Activated naive CD8-positive, alpha-beta T cell treated with anti-CD3 and anti-CD28 coated beads, Interleukin-2, amount 10 ng/mL, durations not matched to agents 7 days and 5 days (primary cell): ENCODE results near the gene PAQR9. TPM values are rescaled to one million over a fixed set of nuclear protein-coding genes. Genes with fewer than 3 reads are reported as not detected.
A peak's percentile ranks its signal among the peaks of the same experiment; 100 is the strongest.

ENCODE experiments used
- ATAC-seq: fragments of 150-1000 bp; cut with Tn5 transposase; one replicate; pipeline ENCODE4 v1.10.0; 2021; ENCODE audit warnings: low read depth, moderate library complexity
- POLR2A ChIA-PET: fragments of 350-600 bp; sonication (Branson Sonifier 250); formaldehyde crosslinking; loops from one replicate; lab custom pipeline; 2021; ENCODE audit warnings: antibody characterized with exemption; lab: Charles Lee
- DNase-seq: peaks from one replicate; pipeline ENCODE4 v3.0.0; 2021
- H3K27ac Mint-ChIP-seq: one replicate; pipeline ENCODE4 v1.8.0; 2022; ENCODE audit warnings: mild to moderate bottlenecking, mixed read lengths
- H3K27me3 Mint-ChIP-seq: one replicate; pipeline ENCODE4 v1.8.0; 2022; ENCODE audit warnings: mild to moderate bottlenecking, moderate library complexity, mixed read lengths
- H3K36me3 Mint-ChIP-seq: one replicate; pipeline ENCODE4 v1.8.0; 2021; ENCODE audit warnings: mild to moderate bottlenecking, mixed read lengths
- H3K4me1 Mint-ChIP-seq: one replicate; pipeline ENCODE4 v1.8.0; 2021; ENCODE audit warnings: mixed read lengths
- H3K4me3 Mint-ChIP-seq: one replicate; pipeline ENCODE4 v1.8.0; 2022; ENCODE audit warnings: mild to moderate bottlenecking, moderate library complexity, mixed read lengths
- H3K9me3 Mint-ChIP-seq: one replicate; pipeline ENCODE4 v1.8.0; 2021; ENCODE audit warnings: mixed read lengths
- total RNA-seq, 2 experiments: library from RNA; stranded (reverse); gene quantifications; one replicate each; pipeline ENCODE4 v1.2.3, GENCODE V29; 2021

Gene PAQR9
- not detected for total RNA-seq

DNA sequence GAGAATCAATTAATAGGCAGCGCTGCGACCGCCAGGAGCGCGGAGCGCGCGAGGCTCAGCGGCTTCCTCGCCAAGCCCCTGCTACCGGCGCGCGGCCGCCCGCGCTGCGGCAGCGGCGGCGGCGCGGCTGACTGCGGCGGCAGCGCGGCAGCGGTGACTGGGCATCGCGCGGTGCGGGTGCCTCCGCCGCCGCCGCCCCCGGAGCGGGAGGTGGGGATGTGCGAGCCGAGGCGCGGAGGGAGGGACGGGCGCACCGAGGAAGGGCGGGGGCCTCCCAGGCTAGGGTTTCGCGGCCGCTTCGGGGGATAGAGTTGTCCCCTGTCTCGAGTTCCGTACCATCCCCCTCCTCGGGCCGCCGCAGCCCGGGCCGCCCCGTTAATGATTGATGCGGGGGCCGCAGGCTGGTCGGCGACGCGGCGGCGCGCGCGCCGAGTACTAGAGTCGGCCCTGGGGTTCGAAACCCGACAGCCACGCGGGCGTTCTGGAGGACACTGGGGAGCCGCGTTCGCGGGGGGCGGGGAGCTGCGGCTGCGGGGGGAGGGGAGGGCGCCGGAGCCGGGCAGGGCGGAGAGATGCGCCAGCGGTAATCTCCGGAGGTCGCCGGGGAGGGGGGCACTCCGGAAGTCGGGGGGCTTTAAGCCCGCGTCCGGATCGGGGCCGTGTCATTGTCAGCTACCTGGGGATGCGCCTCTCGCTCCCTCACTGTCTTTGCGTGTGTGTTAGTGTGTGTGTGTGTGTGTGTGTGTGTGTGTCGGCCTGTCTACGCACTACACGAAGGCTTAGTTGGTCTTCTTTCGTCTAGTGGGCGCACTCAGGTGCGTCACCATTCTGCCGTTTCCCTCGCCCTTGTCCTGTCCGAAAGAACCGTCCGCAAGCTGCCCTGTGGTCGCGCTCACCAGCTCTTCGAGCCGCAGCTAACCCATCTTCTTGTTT is at the start of gene PAQR9:
TSS of gene PAQR9 (minus strand) at position 159 of the 933 bp plus-strand sequence. CDS start 338 bp downstream, outside the sequence.
- Mint-ChIP-seq H3K27ac (no peak within 1 kb of the TSS), H3K36me3 (peaks cover 2% of the 10 kb centered on the region), H3K27me3 (peaks cover 73% of the 10 kb centered on the region), H3K4me3 (peak within 1 kb of the TSS; percentile 77), H3K9me3 (no peaks in the 10 kb centered on the region), H3K4me1 (peaks cover 5% of the 10 kb centered on the region)
- ATAC-seq (peak; percentile 53), DNase-seq (peak; percentile 49)
- POLR2A ChIA-PET: no interaction called here

DNA sequence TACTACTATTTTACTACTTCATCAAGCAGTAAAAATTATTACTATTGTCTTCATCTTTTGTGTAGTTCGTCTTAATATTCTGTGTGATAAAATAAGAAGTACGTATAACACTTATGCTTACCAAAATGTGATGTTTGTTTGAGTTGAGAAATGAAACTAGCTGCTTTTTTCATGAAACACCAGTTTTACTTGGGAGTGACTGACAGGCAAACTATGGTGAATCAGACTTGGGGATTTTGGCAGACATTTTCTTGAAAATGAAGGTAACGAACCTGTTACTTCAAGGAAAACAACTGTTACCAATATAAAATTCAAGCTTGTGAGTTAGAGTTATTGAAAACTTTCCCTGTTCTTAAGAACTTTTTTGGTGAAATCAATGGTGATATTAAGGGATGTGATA is 48.2 kb upstream of the PAQR9 start:
- H3K27me3 Mint-ChIP-seq: no peaks in the 10 kb centered on the region
- no peak for DNase-seq
- no peaks in the 10 kb centered on the region for H3K9me3 Mint-ChIP-seq
- POLR2A ChIA-PET: interaction anchor here (3.6 kb wide), 1 partner anchor 10 kb away, joined by 17 read pairs; the partner anchor contains the start of gene U2SURP
- H3K4me3 Mint-ChIP-seq: no peak overlapping the region
- peaks cover 6% of the 10 kb centered on the region for H3K36me3 Mint-ChIP-seq
- ATAC-seq: no peak
- peaks cover 17% of the 10 kb centered on the region for H3K4me1 Mint-ChIP-seq
- no peak overlapping the region for H3K27ac Mint-ChIP-seq

DNA sequence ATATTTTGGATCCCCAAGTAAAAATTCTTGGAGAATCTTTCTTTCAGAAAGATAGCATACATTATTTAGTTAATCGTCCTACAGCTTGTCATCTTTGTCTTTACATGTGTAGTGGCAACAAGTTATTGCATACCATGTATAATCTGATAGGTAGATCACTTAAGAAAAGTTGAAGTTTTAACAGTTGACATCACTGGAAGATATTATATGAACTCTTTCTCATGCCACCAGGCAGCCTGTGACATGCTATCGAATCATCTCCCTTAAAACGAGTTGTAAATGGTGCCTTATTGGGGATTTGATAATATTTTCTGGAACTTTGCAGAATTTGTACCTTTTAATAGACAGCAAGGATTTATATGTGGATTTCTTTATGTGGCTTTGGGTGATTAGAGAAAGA is 46.5 kb upstream of the PAQR9 start:
- ATAC-seq (no peak), DNase-seq (no peak)
- Mint-ChIP-seq H3K9me3 (no peaks in the 10 kb centered on the region), H3K4me3 (no peak overlapping the region), H3K27me3 (no peaks in the 10 kb centered on the region), H3K4me1 (peaks cover 25% of the 10 kb centered on the region), H3K27ac (no peak overlapping the region), H3K36me3 (peaks cover 7% of the 10 kb centered on the region)
- POLR2A ChIA-PET: interaction anchor here (0.6 to 3.6 kb wide), 2 partner anchors 8 to 14 kb away, joined by 6 to 17 read pairs; partner anchors contain the start of gene U2SURP

- DNase-seq (no peak), ATAC-seq (no peak)
- no peaks in the 10 kb centered on the region for H3K9me3 Mint-ChIP-seq
- H3K27me3 Mint-ChIP-seq: no peaks in the 10 kb centered on the region
- POLR2A ChIA-PET: no interaction called here
- H3K27ac Mint-ChIP-seq: no peak overlapping the region
- H3K4me3 Mint-ChIP-seq: peak overlapping the region; percentile 1
- H3K4me1 Mint-ChIP-seq: peaks cover 29% of the 10 kb centered on the region
- H3K36me3 Mint-ChIP-seq: peaks cover 3% of the 10 kb centered on the region
Observed at GRCh38 chr3:143004823-143005222, 41.3 kb upstream of the PAQR9 start.

GRCh38 chr3:143002727-143003126 is 39.3 kb upstream of the PAQR9 start:
- H3K4me3 Mint-ChIP-seq: peak overlapping the region; percentile 91

DNA sequence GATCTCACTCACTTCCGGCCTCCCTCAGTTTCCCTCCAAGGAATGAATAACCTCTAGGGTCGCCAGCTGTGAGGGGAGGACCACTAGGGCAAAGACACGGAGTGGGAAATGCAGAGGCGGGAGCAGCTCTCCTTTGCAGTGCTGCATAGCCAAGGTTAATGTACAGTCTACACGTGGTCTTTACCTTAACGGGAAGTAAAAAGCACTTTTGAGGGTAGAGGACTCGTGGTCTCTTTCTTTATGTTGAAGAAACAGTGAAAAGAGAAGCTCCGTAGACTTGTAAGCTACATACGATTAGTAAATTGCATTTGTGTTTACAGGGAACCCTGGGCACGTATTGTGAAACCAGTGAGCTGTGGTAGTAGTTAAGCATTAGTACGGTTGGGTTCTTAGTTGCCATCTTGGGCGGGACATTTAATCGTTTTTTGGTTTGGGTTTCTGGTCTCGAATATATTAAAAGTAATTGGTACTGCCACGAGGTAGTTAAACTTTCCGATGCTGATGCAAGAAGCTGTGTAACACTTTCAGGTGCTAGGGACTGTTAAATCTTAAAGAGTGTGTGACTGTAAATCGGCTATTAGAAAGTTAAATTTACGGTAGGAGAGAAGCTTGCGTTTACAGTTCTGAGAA is 38.7 kb upstream of the PAQR9 start:
- POLR2A ChIA-PET: interaction anchor here (0.5 to 3.1 kb wide), 10 partner anchors 9 to 1264 kb away, joined by 3 to 24 read pairs (median 4); partner anchors contain the start of genes ATR, DIPK2A, RNF7 and TFDP2
- peaks cover 24% of the 10 kb centered on the region for H3K4me1 Mint-ChIP-seq
- peaks cover under 1% of the 10 kb centered on the region for H3K27me3 Mint-ChIP-seq
- H3K4me3 Mint-ChIP-seq: peak overlapping the region; percentile 91
- H3K36me3 Mint-ChIP-seq: peaks cover 3% of the 10 kb centered on the region
- no peaks in the 10 kb centered on the region for H3K9me3 Mint-ChIP-seq
- no peak for DNase-seq
- ATAC-seq: peak; percentile 40
- H3K27ac Mint-ChIP-seq: peak overlapping the region; percentile 99

More at GRCh38 chr3:143002727-143003126, 39.3 kb upstream of the PAQR9 start:
- POLR2A ChIA-PET: interaction anchor here (0.7 to 3.1 kb wide), 6 partner anchors 8 to 969 kb away, joined by 3 to 24 read pairs (median 10); partner anchors contain the start of genes ATR and DIPK2A
- H3K27me3 Mint-ChIP-seq: no peaks in the 10 kb centered on the region
- peak overlapping the region; percentile 99 for H3K27ac Mint-ChIP-seq
- H3K9me3 Mint-ChIP-seq: no peaks in the 10 kb centered on the region
- H3K36me3 Mint-ChIP-seq: peaks cover 3% of the 10 kb centered on the region
- DNase-seq (no peak), ATAC-seq (no peak)
- H3K4me1 Mint-ChIP-seq: peaks cover 27% of the 10 kb centered on the region

DNA sequence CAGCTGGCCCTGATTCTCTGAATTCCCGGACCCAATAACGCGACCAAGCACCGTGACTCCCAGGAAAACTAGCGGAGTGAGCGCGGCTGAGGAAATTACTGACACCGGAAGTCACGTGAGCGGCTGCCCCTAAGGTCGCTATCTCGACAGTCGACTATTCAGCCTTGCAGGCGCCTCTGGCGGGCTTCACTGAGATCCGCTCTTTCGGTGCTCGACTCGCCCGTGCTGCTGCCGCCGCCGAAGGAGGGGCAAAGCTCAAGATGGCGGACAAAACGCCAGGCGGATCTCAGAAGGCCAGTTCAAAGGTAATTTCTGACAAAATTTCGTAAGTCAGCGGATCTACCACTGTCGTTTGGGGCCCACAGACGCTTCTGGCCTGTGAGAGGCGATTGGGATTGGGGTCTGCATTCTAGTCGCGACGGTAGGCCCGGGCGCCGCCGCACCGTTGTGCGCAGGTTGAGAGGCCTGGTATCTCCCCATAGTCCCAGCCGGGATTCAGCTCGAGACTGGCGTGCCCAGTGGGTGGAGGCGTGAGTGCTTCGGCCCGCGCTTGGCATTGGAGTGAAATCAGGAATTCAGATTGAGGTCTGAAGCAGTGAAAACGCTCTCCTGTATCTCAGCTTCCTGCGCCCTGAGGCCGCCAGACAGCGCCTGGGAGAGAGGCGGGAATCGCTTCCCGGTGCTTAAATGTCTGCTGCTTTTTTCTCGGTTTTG is 38.1 kb upstream of the PAQR9 start, which contains the start of gene U2SURP:
TSS of gene U2SURP (plus strand) at position 202 of the 714 bp plus-strand sequence. CDS start at position 261, 59 bp downstream.
- ATAC-seq: peak; percentile 88
- H3K27me3 Mint-ChIP-seq: peaks cover 2% of the 10 kb centered on the region
- peak; percentile 86 for DNase-seq
- no peaks in the 10 kb centered on the region for H3K9me3 Mint-ChIP-seq
- peaks cover 21% of the 10 kb centered on the region for H3K4me1 Mint-ChIP-seq
- POLR2A ChIA-PET: interaction anchor here (0.5 to 3.1 kb wide), 13 partner anchors 10 to 1263 kb away, joined by 3 to 24 read pairs (median 4); partner anchors contain the start of genes ATR, DIPK2A, RNF7 and TFDP2
- H3K4me3 Mint-ChIP-seq: peak within 1 kb of the TSS; percentile 91
- peak within 1 kb of the TSS; percentile 99 for H3K27ac Mint-ChIP-seq
- H3K36me3 Mint-ChIP-seq: peaks cover 3% of the 10 kb centered on the region

GRCh38 chr3:143001034-143001368 is 37.5 kb upstream of the PAQR9 start:
- Mint-ChIP-seq H3K4me1 (peaks cover 16% of the 10 kb centered on the region), H3K27ac (peak overlapping the region; percentile 99), H3K9me3 (no peaks in the 10 kb centered on the region), H3K4me3 (peak overlapping the region; percentile 91), H3K36me3 (peaks cover 3% of the 10 kb centered on the region), H3K27me3 (peaks cover 2% of the 10 kb centered on the region)
- POLR2A ChIA-PET: interaction anchor here (0.5 to 3.1 kb wide), 9 partner anchors 10 to 1263 kb away, joined by 3 to 24 read pairs (median 6); partner anchors contain the start of genes ATR, DIPK2A, RNF7 and XRN1
- ATAC-seq (peak; percentile 79), DNase-seq (no peak)

DNA sequence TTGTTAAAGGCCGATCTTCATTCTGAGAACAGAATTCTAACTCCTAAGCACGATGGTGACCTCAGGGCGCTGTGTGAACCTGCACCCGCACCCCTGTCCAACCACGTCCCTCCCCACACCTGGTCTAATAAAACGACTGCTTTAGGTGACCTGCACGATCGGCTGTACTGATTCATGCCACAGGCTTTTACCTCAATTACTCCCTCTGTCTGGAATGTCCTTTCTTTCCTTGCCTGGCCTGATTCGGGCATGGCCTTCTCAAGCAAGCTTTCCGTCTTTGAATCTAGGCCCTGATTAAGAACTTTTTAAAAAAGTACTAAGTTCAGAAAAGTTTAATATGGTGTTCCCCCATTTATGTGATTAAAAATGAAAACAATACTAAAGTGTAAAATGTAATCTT is 37.1 kb upstream of the PAQR9 start:
- peaks cover 4% of the 10 kb centered on the region for H3K27me3 Mint-ChIP-seq
- peaks cover 2% of the 10 kb centered on the region for H3K36me3 Mint-ChIP-seq
- peak overlapping the region; percentile 91 for H3K4me3 Mint-ChIP-seq
- no peaks in the 10 kb centered on the region for H3K9me3 Mint-ChIP-seq
- peak overlapping the region; percentile 99 for H3K27ac Mint-ChIP-seq
- DNase-seq: no peak
- ATAC-seq: no peak
- peaks cover 16% of the 10 kb centered on the region for H3K4me1 Mint-ChIP-seq
- POLR2A ChIA-PET: interaction anchor here (1.0 to 3.1 kb wide), 7 partner anchors 11 to 971 kb away, joined by 3 to 24 read pairs (median 15); partner anchors contain the start of genes ATR, DIPK2A and XRN1

DNA sequence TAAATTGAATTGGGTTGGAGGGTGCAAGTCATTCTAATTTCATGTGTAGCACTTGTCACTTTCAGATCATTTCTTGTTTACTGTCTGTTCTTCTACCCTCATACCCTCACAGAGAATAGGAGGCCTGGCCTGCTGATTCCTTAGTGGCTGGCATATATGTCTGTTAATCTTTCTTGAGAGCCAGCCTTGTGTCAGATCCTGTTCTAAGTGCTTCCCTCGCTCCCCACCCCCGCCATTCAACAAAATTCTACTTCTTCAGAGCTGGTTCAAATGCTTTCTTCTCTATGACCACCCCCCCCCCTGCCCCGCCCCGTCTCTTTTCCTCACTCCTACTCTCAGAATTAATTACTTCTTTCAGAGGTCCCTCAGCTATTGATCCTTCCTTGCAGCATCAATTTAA is 36.4 kb upstream of the PAQR9 start:
- Mint-ChIP-seq H3K27me3 (peaks cover 9% of the 10 kb centered on the region), H3K27ac (peak overlapping the region; percentile 79), H3K4me1 (peaks cover 13% of the 10 kb centered on the region), H3K9me3 (no peaks in the 10 kb centered on the region), H3K4me3 (peak overlapping the region; percentile 91), H3K36me3 (peaks cover 1% of the 10 kb centered on the region)
- DNase-seq: no peak
- POLR2A ChIA-PET: no interaction called here
- no peak for ATAC-seq

DNA sequence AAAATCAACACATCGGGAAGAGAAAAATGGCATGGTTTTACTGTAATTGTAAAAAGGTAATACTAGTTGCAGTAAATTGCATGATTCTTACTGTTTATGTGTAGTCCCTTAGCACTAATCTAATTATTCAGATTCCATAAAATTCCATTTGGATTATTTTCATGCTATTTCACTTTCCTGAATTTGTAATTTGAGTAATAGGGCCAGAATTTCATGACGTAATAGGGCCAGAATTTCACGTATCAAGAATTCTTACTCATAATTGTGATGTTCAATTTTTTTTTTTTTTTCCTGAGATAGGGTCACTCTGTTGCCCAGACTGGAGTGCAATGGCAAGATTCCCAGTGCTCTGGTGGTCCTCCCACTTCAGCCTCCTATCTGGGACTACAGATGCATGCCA is 35.0 kb upstream of the PAQR9 start:
- Mint-ChIP-seq H3K27me3 (peaks cover 14% of the 10 kb centered on the region), H3K9me3 (no peaks in the 10 kb centered on the region), H3K36me3 (peaks cover 1% of the 10 kb centered on the region)

GRCh38 chr3:142997330-142997729 is 33.9 kb upstream of the PAQR9 start:
- no peak for ATAC-seq
- Mint-ChIP-seq H3K4me1 (peaks cover 10% of the 10 kb centered on the region), H3K9me3 (no peaks in the 10 kb centered on the region), H3K27me3 (peaks cover 18% of the 10 kb centered on the region), H3K27ac (no peak overlapping the region), H3K4me3 (no peak overlapping the region), H3K36me3 (peaks cover 1% of the 10 kb centered on the region)
- DNase-seq: no peak
- POLR2A ChIA-PET: no interaction called here

More for the DNA sequence above, 35.0 kb upstream of the PAQR9 start:
- H3K4me3 Mint-ChIP-seq: no peak overlapping the region
- ATAC-seq (no peak), DNase-seq (no peak)
- peaks cover 15% of the 10 kb centered on the region for H3K4me1 Mint-ChIP-seq
- POLR2A ChIA-PET: no interaction called here
- H3K27ac Mint-ChIP-seq: no peak overlapping the region
